C4-2B (cell line): Measurements from ENCODE around the gene RSPO4.

ENCODE experiments used
- CTCF ChIP-seq: fragments of 450-650 bp; conservative IDR thresholded peaks from 2 replicates; pipeline ENCODE4 v1.5.1; 2017; ENCODE audit warnings: mild to moderate bottlenecking
- ZFX ChIP-seq: fragments of 450-650 bp; IDR thresholded peaks from 2 replicates; pipeline ENCODE4 v1.6.1; 2017

GRCh38 chr20:926670-927069, 75.4 kb downstream of the RSPO4 start:
- no peak for TF ChIP-seq CTCF
- no peak for TF ChIP-seq ZFX
